Stomach (tissue), 9 donors: Measurements from ENCODE around the gene NR2F2. TPM values are rescaled to one million over a fixed set of nuclear protein-coding genes. Genes with fewer than 3 reads are reported as not detected.

Experiments
- DNase-seq, 2 donors: peaks; one replicate each; pipeline versions ENCODE4 v3.0.0 to v3.0.0-alpha.2; 2013 to 2019
- H3K27ac ChIP-seq, 5 donors: fragments of 200-600 bp in 4 of 5; sonication (generic) in 4 of 5; one replicate each; pipeline ENCODE4 v1.5.1; 2013 to 2019; ENCODE audit warnings: mild to moderate bottlenecking in 1 of 5, moderate library complexity in 1 of 5
- H3K27me3 ChIP-seq, 3 donors: fragments of 200-600 bp; sonication (generic); one replicate each; pipeline ENCODE4 v1.5.1; 2017 to 2019; ENCODE audit warnings: mixed run types in 1 of 3
- H3K36me3 ChIP-seq, 4 donors: fragments of 200-600 bp; sonication (generic); 1 replicate in 3 of 4; 2 replicates in 1 of 4; pipeline ENCODE4 v1.5.1; 2016 to 2019
- H3K4me1 ChIP-seq, 4 donors: fragments of 200-600 bp; sonication (generic); one replicate each; pipeline ENCODE4 v1.5.1; 2016 to 2019
- H3K4me3 ChIP-seq, 4 donors: fragments of 200-600 bp; sonication (generic) in 3 of 4; one replicate each; pipeline ENCODE4 v1.5.1; 2016 to 2019; ENCODE audit warnings: mild to moderate bottlenecking in 1 of 4
- H3K9me3 ChIP-seq, 4 donors: fragments of 200-600 bp; sonication (generic); one replicate each; pipeline ENCODE4 v1.5.1; 2016 to 2019
- EP300 ChIP-seq: sonication (generic); formaldehyde crosslinking; IDR thresholded peaks from one replicate; pipeline ENCODE4 v1.6.1; 2017; ENCODE audit warnings: antibody characterized with exemption
- POLR2A ChIP-seq, 4 donors: fragments of 450-650 bp; IDR thresholded peaks; one replicate each; pipeline ENCODE4 v1.6.1; 2016; ENCODE audit warnings: antibody characterized with exemption in 4 of 4, control low read depth in 2 of 4, mild to moderate bottlenecking in 1 of 4, moderate library complexity in 1 of 4
- POLR2AphosphoS5 ChIP-seq, 3 donors: sonication (generic); formaldehyde crosslinking; IDR thresholded peaks; one replicate each; pipeline ENCODE4 v1.6.1; 2016; ENCODE audit warnings: antibody characterized with exemption in 3 of 3
- WGBS, 5 donors: extraction: QIAGEN DNeasy Blood & Tissue Kit in 3 of 5; methylation state at CpG; one replicate each; pipeline versions ENCODE4 v1.1.5 to v1.1.7; 2013 to 2018; 5-methylcytosine and 5-hydroxymethylcytosine counted together
- intact Hi-C: fragments of 100-400 bp; cut with DNase I; formaldehyde crosslinking; loops from one replicate; pipeline ENCODE4 v1.15.1; 2023; ENCODE audit warnings: low total_unique reads
- polyA plus RNA-seq, 3 donors: library from polyadenylated mRNA; stranded (reverse); fragments of 200-250 nt; gene quantifications; one replicate each; pipeline ENCODE4 v1.2.3, GENCODE V29; 2013
- total RNA-seq, 5 donors: library from RNA; depleted of rRNA; stranded (reverse); fragments of >200 nt; gene quantifications; one replicate each; pipeline versions ENCODE4 v1.1.0 to v1.2.3, GENCODE V29; 2014 to 2016
- TF ChIP-seq, protein P1 (sequence below), 7 experiments: fragments of 450-650 bp in 4 of 7; fragments of 200-600 bp in 3 of 7; sonication (generic) in 3 of 7; IDR thresholded peaks; one replicate each; pipeline ENCODE4 v1.5.1; 2016 to 2019; ENCODE audit warnings: antibody characterized with exemption in 7 of 7, control low read depth in 2 of 7, mild to moderate bottlenecking in 1 of 7
- donor health status: healthy with polysubstance abuse.
- donor health status: Bipolar disorder and iron deficiency.
- donor health status: healthy.

NR2F2 gene
- total and polyA plus RNA-seq, 8 donors: 30.9 to 96.2 (median 43.5) TPM

DNA sequence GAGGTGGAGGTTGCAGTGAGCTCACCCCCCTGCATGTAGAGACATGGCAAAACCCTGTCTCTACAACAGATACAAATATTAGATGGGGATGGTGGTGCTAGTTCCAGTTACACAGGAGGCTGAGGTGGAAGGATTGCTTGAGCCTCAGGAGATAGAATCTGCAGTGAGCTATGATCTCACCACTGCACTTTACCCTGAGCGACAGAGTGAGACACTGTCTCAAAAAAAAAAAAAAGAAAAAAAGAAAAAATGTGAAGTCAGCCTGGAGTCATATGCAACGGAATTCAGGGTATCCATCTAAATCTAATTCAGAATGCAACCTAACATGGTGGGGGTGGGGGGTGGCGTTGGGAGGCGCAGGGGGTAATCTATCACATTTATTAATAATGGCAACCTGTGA, 37.1 kb upstream of the NR2F2 start:
- 65 to 94% (median 81%) methylated on average over 4 of the region's 4 CpGs for WGBS, 5 donors
- Histone ChIP-seq H3K4me3 (no peak overlapping the region), H3K4me1 (no peaks in the 10 kb centered on the region), H3K9me3 (peaks cover 0 to 7% (median 3%) of the 10 kb centered on the region in 4 donors), H3K27me3 (no peaks in the 10 kb centered on the region), H3K36me3 (peaks cover 0 to 6% (median 2%) of the 10 kb centered on the region in 4 donors), H3K27ac (no peak overlapping the region)
- intact Hi-C loops: no loop called here
- no peak for DNase-seq
- TF ChIP-seq POLR2A (IDR thresholded peaks at IDR 0.05): no peak
- no peak for TF ChIP-seq POLR2AphosphoS5 (IDR thresholded peaks at IDR 0.05)
- TF ChIP-seq, protein P1, sequence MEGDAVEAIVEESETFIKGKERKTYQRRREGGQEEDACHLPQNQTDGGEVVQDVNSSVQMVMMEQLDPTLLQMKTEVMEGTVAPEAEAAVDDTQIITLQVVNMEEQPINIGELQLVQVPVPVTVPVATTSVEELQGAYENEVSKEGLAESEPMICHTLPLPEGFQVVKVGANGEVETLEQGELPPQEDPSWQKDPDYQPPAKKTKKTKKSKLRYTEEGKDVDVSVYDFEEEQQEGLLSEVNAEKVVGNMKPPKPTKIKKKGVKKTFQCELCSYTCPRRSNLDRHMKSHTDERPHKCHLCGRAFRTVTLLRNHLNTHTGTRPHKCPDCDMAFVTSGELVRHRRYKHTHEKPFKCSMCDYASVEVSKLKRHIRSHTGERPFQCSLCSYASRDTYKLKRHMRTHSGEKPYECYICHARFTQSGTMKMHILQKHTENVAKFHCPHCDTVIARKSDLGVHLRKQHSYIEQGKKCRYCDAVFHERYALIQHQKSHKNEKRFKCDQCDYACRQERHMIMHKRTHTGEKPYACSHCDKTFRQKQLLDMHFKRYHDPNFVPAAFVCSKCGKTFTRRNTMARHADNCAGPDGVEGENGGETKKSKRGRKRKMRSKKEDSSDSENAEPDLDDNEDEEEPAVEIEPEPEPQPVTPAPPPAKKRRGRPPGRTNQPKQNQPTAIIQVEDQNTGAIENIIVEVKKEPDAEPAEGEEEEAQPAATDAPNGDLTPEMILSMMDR (IDR thresholded peaks at IDR 0.05): no peak
- TF ChIP-seq EP300: no peak

DNA sequence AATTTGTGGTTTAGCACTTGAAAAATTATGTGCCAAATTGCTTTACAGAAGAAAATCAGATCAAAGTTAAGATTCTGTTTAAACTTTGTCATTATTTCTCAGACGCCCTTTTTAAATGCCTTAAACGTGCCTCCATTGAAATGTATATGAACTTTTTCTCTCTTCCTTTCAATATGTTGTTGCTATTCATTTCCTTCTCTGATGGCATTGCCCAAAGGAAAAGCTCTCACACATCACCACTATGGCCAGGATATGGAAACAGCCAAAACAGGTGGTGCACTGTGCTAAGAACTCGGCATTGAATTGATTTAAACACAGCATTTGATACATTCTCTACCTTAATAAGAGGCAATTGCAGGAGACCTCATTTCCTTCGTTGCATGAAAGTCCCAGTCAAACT, 35.7 kb upstream of the NR2F2 start:
- TF ChIP-seq, protein P1 (IDR thresholded peaks at IDR 0.05): no peak
- TF ChIP-seq POLR2A (IDR thresholded peaks at IDR 0.05) (no peak), POLR2AphosphoS5 (IDR thresholded peaks at IDR 0.05) (no peak), EP300 (no peak)
- Histone ChIP-seq H3K27me3 (no peaks in the 10 kb centered on the region), H3K27ac (no peak overlapping the region), H3K9me3 (peaks cover 0 to 12% (median 6%) of the 10 kb centered on the region in 4 donors), H3K4me3 (no peak overlapping the region), H3K36me3 (no peaks in the 10 kb centered on the region), H3K4me1 (no peaks in the 10 kb centered on the region)
- WGBS, 5 donors: 75 to 89% (median 85%) methylated on average over 4 of the region's 4 CpGs
- intact Hi-C loops: no loop called here
- no peak for DNase-seq

DNA sequence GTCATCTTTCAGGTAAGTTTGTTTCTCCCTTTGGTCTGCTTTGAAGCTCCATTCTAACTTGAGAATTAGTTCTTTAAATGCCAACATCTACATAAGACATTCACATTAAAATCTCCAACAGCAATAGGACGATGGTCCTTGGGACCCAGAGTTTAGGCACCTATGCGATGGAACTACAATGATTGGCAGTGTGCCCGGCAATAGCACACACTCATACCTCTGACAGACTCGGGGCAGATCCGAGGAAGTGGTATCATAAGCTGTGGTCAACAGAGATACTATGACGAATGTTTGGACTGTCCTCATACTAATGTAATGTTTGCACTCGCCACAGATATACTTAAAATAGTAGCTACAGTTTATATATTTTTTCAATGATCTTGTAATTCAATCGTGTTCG, 34.2 kb upstream of the NR2F2 start:
- H3K36me3 ChIP-seq: no peaks in the 10 kb centered on the region
- intact Hi-C loops: no loop called here
- H3K27ac ChIP-seq: no peak overlapping the region
- DNase-seq: no peak
- WGBS, 5 donors: 71 to 80% (median 75%) methylated on average over 9 of the region's 9 CpGs
- no peaks in the 10 kb centered on the region for H3K27me3 ChIP-seq
- H3K9me3 ChIP-seq: peaks cover 0 to 12% (median 6%) of the 10 kb centered on the region in 4 donors
- TF ChIP-seq, protein P1 (IDR thresholded peaks at IDR 0.05): no peak
- no peak for TF ChIP-seq POLR2A (IDR thresholded peaks at IDR 0.05)
- no peak for TF ChIP-seq EP300
- TF ChIP-seq POLR2AphosphoS5 (IDR thresholded peaks at IDR 0.05): no peak
- H3K4me1 ChIP-seq: peaks cover 0 to 6% (median 0%) of the 10 kb centered on the region in 4 donors
- no peak overlapping the region for H3K4me3 ChIP-seq

GRCh38 chr15:96297783-96298182, 32.7 kb upstream of the NR2F2 start:
- no peak for TF ChIP-seq EP300
- no peak for TF ChIP-seq POLR2AphosphoS5 (IDR thresholded peaks at IDR 0.05)
- TF ChIP-seq, protein P1 (IDR thresholded peaks at IDR 0.05): no peak
- TF ChIP-seq POLR2A (IDR thresholded peaks at IDR 0.05): no peak
- intact Hi-C loops: no loop called here

More at GRCh38 chr15:96297783-96298182, 32.7 kb upstream of the NR2F2 start:
- no peak overlapping the region for H3K27ac ChIP-seq
- no peak overlapping the region for H3K4me3 ChIP-seq
- 77 to 97% (median 95%) methylated on average over 4 of the region's 4 CpGs for WGBS, 5 donors
- H3K4me1 ChIP-seq: peaks cover 0 to 9% (median 0%) of the 10 kb centered on the region in 4 donors
- H3K27me3 ChIP-seq: no peaks in the 10 kb centered on the region
- H3K9me3 ChIP-seq: peaks cover 0 to 12% (median 6%) of the 10 kb centered on the region in 4 donors
- no peak for DNase-seq
- H3K36me3 ChIP-seq: no peaks in the 10 kb centered on the region
